ENCODE measurements around the gene YARS1. TPM values are rescaled to one million over a fixed set of nuclear protein-coding genes. Genes with fewer than 3 reads are reported as not detected.

Gene YARS1
- total and polyA plus RNA-seq, 2 of the 4 experiments (the other 2 are of a cell fraction), result 100 to 166 TPM

DNA sequence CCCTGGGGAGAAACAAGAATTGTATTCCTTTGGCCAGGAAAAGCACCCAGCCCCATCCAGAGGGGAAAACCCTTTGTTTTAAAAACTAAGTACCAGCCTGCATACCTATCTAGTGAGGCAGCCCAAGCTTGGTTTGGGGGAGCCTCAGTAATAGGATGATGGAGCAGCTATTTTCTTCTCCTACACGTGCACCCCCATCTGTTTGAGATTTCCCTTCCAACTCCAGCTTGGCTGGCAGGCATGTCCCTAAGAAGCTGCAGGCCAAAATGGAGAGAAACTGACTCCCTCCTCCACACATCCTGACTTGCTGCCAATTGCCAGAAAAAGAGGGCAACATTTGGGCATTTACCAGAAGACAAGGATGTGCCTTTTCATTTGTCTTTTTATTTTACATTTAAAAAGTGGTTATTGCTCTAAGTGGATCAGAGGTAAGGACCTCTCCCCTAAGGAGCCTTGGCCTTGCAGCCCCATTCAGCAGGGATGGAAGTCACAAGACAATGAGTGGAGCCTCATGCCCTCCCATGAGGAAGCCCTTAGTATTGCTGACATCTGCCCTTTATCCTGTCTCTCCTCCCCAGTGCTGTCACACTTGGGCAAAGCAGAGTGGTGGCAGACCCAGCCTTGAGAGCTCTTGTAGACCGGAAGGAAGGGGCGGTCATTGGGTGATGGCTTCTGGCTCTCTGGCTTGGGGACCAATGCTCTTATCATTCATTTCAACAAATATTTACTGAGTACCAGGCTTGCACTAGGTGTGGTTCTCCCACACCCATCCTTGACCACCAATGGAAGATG is 44.9 kb upstream of the YARS1 start:
- no peak overlapping the region for H3K4ac ChIP-seq (ENCODE audit: low read depth, low read length)
- TF ChIP-seq FOS (IDR thresholded peaks at IDR 0.05; ENCODE audit: low read depth, low read length) (no peak), SMC3 (IDR thresholded peaks at IDR 0.05; ENCODE audit: low read depth, low read length) (no peak), RCOR1 (IDR thresholded peaks at IDR 0.05; ENCODE audit: insufficient replicate concordance, low read length) (no peak), BHLHE40 (IDR thresholded peaks at IDR 0.05; ENCODE audit: low read depth, low read length) (no peak), RFX5 (IDR thresholded peaks at IDR 0.05; ENCODE audit: low read depth, low read length) (no peak), CEBPB (IDR thresholded peaks at IDR 0.05; ENCODE audit: low read depth, low read length) (no peak), ELK1 (IDR thresholded peaks at IDR 0.05; ENCODE audit: borderline replicate concordance, low read depth, low read length) (no peak), RAD21 (IDR thresholded peaks at IDR 0.05; ENCODE audit: low read length) (no peak), CTCF (conservative IDR thresholded peaks at IDR 0.05; ENCODE audit: low read depth, low read length) (no peak), MAFK (IDR thresholded peaks at IDR 0.05; ENCODE audit: low read depth, low read length) (no peak), POLR2A (IDR thresholded peaks at IDR 0.05; ENCODE audit: low read depth, low read length) (no peak)
- no peak overlapping the region for H2AK9ac ChIP-seq (replicated peaks; ENCODE audit: low read depth, low read length, poor library complexity)
- H3K79me1 ChIP-seq (ENCODE audit: low read depth in 1 of 2, low read length in 2 of 2), result no peaks in the 10 kb centered on the region; a peak in 1 of 4 replicates
- peak; percentile 19 for DNase-seq
- dilution Hi-C loops (cut with HindIII; ENCODE audit: low sequenced_read_pairs, unreplicated experiment), result no loop called here
- no peak overlapping the region for H3K56ac ChIP-seq (ENCODE audit: extremely low read depth, insufficient read depth, low read length)
- no peak overlapping the region for H4K91ac ChIP-seq (ENCODE audit: insufficient read depth, low read depth, low read length)
- no peak overlapping the region for H4K5ac ChIP-seq (ENCODE audit: low read depth, low read length)
- intact Hi-C loops (cut with micrococcal nuclease), result no loop called here
- no peak overlapping the region for H3K4me3 ChIP-seq (ENCODE audit: insufficient read depth, low read depth, low read length)
- no peak overlapping the region for H2BK20ac ChIP-seq (ENCODE audit: low read depth, low read length)
- H3K9me1 ChIP-seq (ENCODE audit: insufficient read depth, low read length), result peaks cover 11% of the 10 kb centered on the region; the same call in 1 of the 2 replicates
- CTCF ChIA-PET, result interaction anchor here (0.8 to 1.5 kb wide), 2 partner anchors 13 to 25 kb away, joined by 3 read pairs; no protein-coding TSS in a partner anchor
- no peak overlapping the region for H4K8ac ChIP-seq (ENCODE audit: low read depth in 2 of 2, low read length in 2 of 2)
- H3K23ac ChIP-seq (ENCODE audit: low read depth, low read length), result no peak overlapping the region
- H3K27ac ChIP-seq (ENCODE audit: insufficient read depth, low read length), result no peak overlapping the region
- no peak overlapping the region for H2BK120ac ChIP-seq (ENCODE audit: low read depth, low read length)
- 90% methylated on average over 2 of the region's 3 CpGs; no CpG with 5 or more reads in 1 of the 2 experiments for WGBS, 2 experiments (ENCODE audit: extremely low coverage in 2 of 2, insufficient read length in 1 of 2)
- in situ Hi-C loops (cut with MboI; ENCODE audit: low sequenced_read_pairs), result no loop called here
- ATAC-seq (ENCODE audit: low read depth), result peak; percentile 76
- no peak overlapping the region for H2AK5ac ChIP-seq (ENCODE audit: low read depth, low read length)
- H3K4me1 ChIP-seq (ENCODE audit: control insufficient read depth, insufficient read depth, low read length), result peaks cover 7% of the 10 kb centered on the region
- BruUV-seq (replicated peaks), result no TSS peak
- no peak overlapping the region for H3K14ac ChIP-seq (replicated peaks; ENCODE audit: low read depth, low read length)
- H3K9me3 ChIP-seq (ENCODE audit: control insufficient read depth, insufficient read depth, low read length), result no peaks in the 10 kb centered on the region
- H3K9ac ChIP-seq (ENCODE audit: low read depth, low read length), result no peak overlapping the region
- no peak overlapping the region for H3K18ac ChIP-seq (ENCODE audit: low read depth, low read length)
- no peaks in the 10 kb centered on the region for H3K27me3 ChIP-seq (ENCODE audit: control insufficient read depth, insufficient read depth, low read length)
- no peaks in the 10 kb centered on the region for H4K20me1 ChIP-seq (ENCODE audit: insufficient read depth, low read length)
- peaks cover 18% of the 10 kb centered on the region for H3K36me3 ChIP-seq (ENCODE audit: control insufficient read depth, insufficient read depth, low read length)
- H2BK15ac ChIP-seq (ENCODE audit: low read depth, low read length), result no peak overlapping the region
- POLR2A ChIA-PET (ENCODE audit: unreplicated experiment), result no interaction called here
- H3K4me2 ChIP-seq (ENCODE audit: low read depth, low read length), result no peak overlapping the region
- no peak overlapping the region for H2BK5ac ChIP-seq (ENCODE audit: low read depth, low read length, poor library complexity, severe bottlenecking)
- H2AFZ ChIP-seq (replicated peaks; ENCODE audit: low read length, poor library complexity), result no peak overlapping the region
